ENCODE measurements around the gene NBAS.

GRCh38 chr2:15303874-15304273 lies 257.3 kb downstream of the NBAS start:
- TF ChIP-seq, protein P1, sequence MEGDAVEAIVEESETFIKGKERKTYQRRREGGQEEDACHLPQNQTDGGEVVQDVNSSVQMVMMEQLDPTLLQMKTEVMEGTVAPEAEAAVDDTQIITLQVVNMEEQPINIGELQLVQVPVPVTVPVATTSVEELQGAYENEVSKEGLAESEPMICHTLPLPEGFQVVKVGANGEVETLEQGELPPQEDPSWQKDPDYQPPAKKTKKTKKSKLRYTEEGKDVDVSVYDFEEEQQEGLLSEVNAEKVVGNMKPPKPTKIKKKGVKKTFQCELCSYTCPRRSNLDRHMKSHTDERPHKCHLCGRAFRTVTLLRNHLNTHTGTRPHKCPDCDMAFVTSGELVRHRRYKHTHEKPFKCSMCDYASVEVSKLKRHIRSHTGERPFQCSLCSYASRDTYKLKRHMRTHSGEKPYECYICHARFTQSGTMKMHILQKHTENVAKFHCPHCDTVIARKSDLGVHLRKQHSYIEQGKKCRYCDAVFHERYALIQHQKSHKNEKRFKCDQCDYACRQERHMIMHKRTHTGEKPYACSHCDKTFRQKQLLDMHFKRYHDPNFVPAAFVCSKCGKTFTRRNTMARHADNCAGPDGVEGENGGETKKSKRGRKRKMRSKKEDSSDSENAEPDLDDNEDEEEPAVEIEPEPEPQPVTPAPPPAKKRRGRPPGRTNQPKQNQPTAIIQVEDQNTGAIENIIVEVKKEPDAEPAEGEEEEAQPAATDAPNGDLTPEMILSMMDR (IDR thresholded peaks at IDR 0.05; ENCODE audit: poor library complexity, severe bottlenecking) = no peak
- TF ChIP-seq SMC3 (conservative IDR thresholded peaks at IDR 0.05; ENCODE audit: poor library complexity) (no peak), POLR2AphosphoS5 (IDR thresholded peaks at IDR 0.05) (no peak), REST (IDR thresholded peaks at IDR 0.05; ENCODE audit: borderline replicate concordance) (no peak), EP300 (conservative IDR thresholded peaks at IDR 0.05; ENCODE audit: poor library complexity, severe bottlenecking) (no peak), EZH2 (IDR thresholded peaks at IDR 0.05; ENCODE audit: borderline replicate concordance, insufficient read depth, low read length, poor library complexity, severe bottlenecking) (no peak), RAD21 (conservative IDR thresholded peaks at IDR 0.05) (no peak), MXI1 (conservative IDR thresholded peaks at IDR 0.05; ENCODE audit: poor library complexity, severe bottlenecking) (no peak)

All from neural cell (in vitro differentiated cells).